ENCODE results near the gene WFIKKN1. TPM values are rescaled to one million over a fixed set of nuclear protein-coding genes. Genes with fewer than 3 reads are reported as not detected.

WFIKKN1 gene
- total RNA-seq, 1 experiment from 2014 or later = 0.47 TPM

DNA sequence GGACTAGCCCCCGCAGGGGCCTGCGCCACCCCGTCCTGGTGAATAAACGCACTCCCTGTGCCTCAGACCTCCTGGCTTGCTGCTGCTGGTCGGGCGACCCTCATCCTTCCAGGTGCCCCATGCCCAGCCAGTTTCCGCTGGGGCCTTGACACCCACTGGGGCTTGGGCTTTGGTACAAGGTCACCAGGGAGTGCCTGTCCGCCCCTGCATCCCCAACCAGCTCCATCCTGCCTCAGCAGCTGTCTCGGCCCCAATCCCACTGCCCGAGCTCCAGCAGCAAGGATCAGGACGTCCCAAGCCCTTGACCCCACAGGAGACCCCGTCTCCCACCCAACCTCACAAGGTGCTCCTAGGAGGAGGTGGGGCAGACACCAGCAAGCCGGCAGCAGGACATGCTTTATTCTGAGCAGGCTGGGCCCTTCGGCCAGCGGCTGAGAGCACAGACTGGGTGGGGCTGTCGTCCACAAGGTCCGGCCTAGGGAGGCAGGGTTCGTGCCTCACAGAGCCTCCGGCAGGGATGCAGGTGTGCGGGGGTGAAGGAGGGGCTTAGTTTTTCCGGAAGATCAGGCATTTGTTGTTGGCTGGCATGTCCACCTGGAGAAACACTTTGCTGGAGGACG, 3.4 kb downstream of the WFIKKN1 start:
- no peak overlapping the region for H3K4me3 ChIP-seq (replicated peaks in 1 of 2; ENCODE audit: low read depth in 1 of 2, low read length in 2 of 2)
- POLR2A ChIA-PET = no interaction called here
- H3K9me2 ChIP-seq (ENCODE audit: insufficient read depth) = no peaks in the 10 kb centered on the region
- no peak overlapping the region; the same call in 1 of the 2 replicates for H3K27ac ChIP-seq (ENCODE audit: low read depth, low read length)
- no peaks in the 10 kb centered on the region for H4K20me1 ChIP-seq (ENCODE audit: insufficient read depth)
- no peak overlapping the region for H3K4me2 ChIP-seq (ENCODE audit: low read length)
- H3K36me3 ChIP-seq (ENCODE audit: control insufficient read depth in 1 of 2, insufficient read depth in 2 of 2, low read length in 2 of 2) = no peaks in the 10 kb centered on the region
- TSS peak; percentile 61 for BruUV-seq (replicated peaks)
- no peaks in the 10 kb centered on the region for H3K9me3 ChIP-seq (ENCODE audit: control insufficient read depth in 1 of 2, insufficient read depth in 1 of 2, low read depth in 1 of 2, low read length in 2 of 2)
- CTCF ChIA-PET = no interaction called here
- no peak overlapping the region for H2AFZ ChIP-seq (ENCODE audit: low read depth, low read length, poor library complexity, severe bottlenecking)
- no peak for DNase-seq (ENCODE audit: low read depth, low spot score)
- H3K79me2 ChIP-seq (ENCODE audit: insufficient read depth, low read length) = peaks cover 15% of the 10 kb centered on the region; the same call in 1 of the 2 replicates
- no peaks in the 10 kb centered on the region for H3K27me3 ChIP-seq (ENCODE audit: insufficient read depth, low read length)
- peaks cover 3 to 21% of the 10 kb centered on the region in 2 experiments; a peak in 3 of 4 replicates for H3K4me1 ChIP-seq (ENCODE audit: control insufficient read depth in 1 of 2, insufficient read depth in 2 of 2, low read length in 2 of 2)
- RAD21 ChIA-PET (ENCODE audit: low non-redundant PET in 1 of 2, low total read pairs in 2 of 2, uncharacterized antibody in 2 of 2, unreplicated experiment in 2 of 2) = no interaction called here
- no peak for ATAC-seq
- no peak overlapping the region for H3K9ac ChIP-seq (ENCODE audit: low read length)
- TF ChIP-seq CEBPB (IDR thresholded peaks at IDR 0.05; ENCODE audit: low read depth) (no peak), EZH2 (IDR thresholded peaks at IDR 0.05) (no peak), RAD21 (IDR thresholded peaks at IDR 0.05; ENCODE audit: low read depth) (no peak)
- intact Hi-C loops (cut with micrococcal nuclease) = no loop called here

DNA sequence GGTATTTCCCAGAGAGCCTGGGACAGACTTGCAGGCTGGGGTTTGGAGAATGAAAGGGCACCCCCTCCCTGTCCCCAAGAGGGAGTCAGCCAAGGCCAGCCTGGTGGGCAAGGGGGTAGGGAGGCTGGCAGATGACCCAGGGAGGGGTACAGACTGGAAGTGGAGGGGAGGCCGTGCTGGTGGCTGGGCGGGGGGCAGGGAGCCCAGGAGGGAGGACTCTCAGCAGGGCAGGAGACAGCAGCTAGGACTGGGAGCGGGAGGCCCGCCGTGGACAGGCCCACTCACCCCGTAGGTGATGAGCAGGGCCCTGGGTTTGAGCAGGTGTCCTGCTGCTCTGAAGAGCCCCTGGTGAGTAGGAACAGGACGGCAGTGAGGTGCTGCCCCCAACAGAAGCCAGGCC, 4.2 kb downstream of the WFIKKN1 start:
- peak overlapping the region; percentile 81 for H3K9ac ChIP-seq (ENCODE audit: low read length)
- ChIA-PET CTCF (no interaction called here), RAD21 (ENCODE audit: low non-redundant PET in 1 of 2, low total read pairs in 2 of 2, uncharacterized antibody in 2 of 2, unreplicated experiment in 2 of 2) (no interaction called here), POLR2A (no interaction called here)
- peak overlapping the region; percentile 72; the same call in 1 of the 2 replicates for H3K27ac ChIP-seq (ENCODE audit: low read depth, low read length)
- no peak overlapping the region for H2AFZ ChIP-seq (ENCODE audit: low read depth, low read length, poor library complexity, severe bottlenecking)
- intact Hi-C loops (cut with micrococcal nuclease) = no loop called here
- BruUV-seq (replicated peaks) = no TSS peak
- H3K79me2 ChIP-seq (ENCODE audit: insufficient read depth, low read length) = peaks cover 15% of the 10 kb centered on the region; the same call in 1 of the 2 replicates
- ATAC-seq (no peak), DNase-seq (ENCODE audit: low read depth, low spot score) (no peak)
- no peaks in the 10 kb centered on the region for H3K9me2 ChIP-seq (ENCODE audit: insufficient read depth)
- peaks cover 3 to 21% of the 10 kb centered on the region in 2 experiments; a peak in 3 of 4 replicates for H3K4me1 ChIP-seq (ENCODE audit: control insufficient read depth in 1 of 2, insufficient read depth in 2 of 2, low read length in 2 of 2)
- peak overlapping the region; percentile 61 to 67 for H3K4me3 ChIP-seq (replicated peaks in 1 of 2; ENCODE audit: low read depth in 1 of 2, low read length in 2 of 2)
- no peaks in the 10 kb centered on the region for H3K36me3 ChIP-seq (ENCODE audit: control insufficient read depth in 1 of 2, insufficient read depth in 2 of 2, low read length in 2 of 2)
- H3K4me2 ChIP-seq (ENCODE audit: low read length) = peak overlapping the region; percentile 76
- H3K27me3 ChIP-seq (ENCODE audit: insufficient read depth, low read length) = no peaks in the 10 kb centered on the region
- TF ChIP-seq ZNF274 (IDR thresholded peaks at IDR 0.05; ENCODE audit: low read depth, low read length) (no peak), EZH2phosphoT487 (IDR thresholded peaks at IDR 0.05; ENCODE audit: borderline replicate concordance) (no peak), CEBPB (IDR thresholded peaks at IDR 0.05; ENCODE audit: low read depth) (no peak), ZFX (IDR thresholded peaks at IDR 0.05) (no peak), SIN3A (IDR thresholded peaks at IDR 0.05; ENCODE audit: low read depth) (no peak), RAD21 (IDR thresholded peaks at IDR 0.05; ENCODE audit: low read depth) (no peak), EZH2 (IDR thresholded peaks at IDR 0.05) (no peak), JUND (IDR thresholded peaks at IDR 0.05) (no peak), ELF1 (IDR thresholded peaks at IDR 0.05; ENCODE audit: borderline replicate concordance, low read depth) (no peak), CBX3 (IDR thresholded peaks at IDR 0.05; ENCODE audit: low read depth) (no peak), SP1 (IDR thresholded peaks at IDR 0.05; ENCODE audit: low read depth) (no peak), SRF (IDR thresholded peaks at IDR 0.05; ENCODE audit: low read depth) (no peak)
- TF ChIP-seq, protein P1, sequence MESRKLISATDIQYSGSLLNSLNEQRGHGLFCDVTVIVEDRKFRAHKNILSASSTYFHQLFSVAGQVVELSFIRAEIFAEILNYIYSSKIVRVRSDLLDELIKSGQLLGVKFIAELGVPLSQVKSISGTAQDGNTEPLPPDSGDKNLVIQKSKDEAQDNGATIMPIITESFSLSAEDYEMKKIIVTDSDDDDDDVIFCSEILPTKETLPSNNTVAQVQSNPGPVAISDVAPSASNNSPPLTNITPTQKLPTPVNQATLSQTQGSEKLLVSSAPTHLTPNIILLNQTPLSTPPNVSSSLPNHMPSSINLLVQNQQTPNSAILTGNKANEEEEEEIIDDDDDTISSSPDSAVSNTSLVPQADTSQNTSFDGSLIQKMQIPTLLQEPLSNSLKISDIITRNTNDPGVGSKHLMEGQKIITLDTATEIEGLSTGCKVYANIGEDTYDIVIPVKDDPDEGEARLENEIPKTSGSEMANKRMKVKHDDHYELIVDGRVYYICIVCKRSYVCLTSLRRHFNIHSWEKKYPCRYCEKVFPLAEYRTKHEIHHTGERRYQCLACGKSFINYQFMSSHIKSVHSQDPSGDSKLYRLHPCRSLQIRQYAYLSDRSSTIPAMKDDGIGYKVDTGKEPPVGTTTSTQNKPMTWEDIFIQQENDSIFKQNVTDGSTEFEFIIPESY (IDR thresholded peaks at IDR 0.05; ENCODE audit: extremely low read depth, insufficient replicate concordance, low read length) = no peak
- TF ChIP-seq, protein P2, sequence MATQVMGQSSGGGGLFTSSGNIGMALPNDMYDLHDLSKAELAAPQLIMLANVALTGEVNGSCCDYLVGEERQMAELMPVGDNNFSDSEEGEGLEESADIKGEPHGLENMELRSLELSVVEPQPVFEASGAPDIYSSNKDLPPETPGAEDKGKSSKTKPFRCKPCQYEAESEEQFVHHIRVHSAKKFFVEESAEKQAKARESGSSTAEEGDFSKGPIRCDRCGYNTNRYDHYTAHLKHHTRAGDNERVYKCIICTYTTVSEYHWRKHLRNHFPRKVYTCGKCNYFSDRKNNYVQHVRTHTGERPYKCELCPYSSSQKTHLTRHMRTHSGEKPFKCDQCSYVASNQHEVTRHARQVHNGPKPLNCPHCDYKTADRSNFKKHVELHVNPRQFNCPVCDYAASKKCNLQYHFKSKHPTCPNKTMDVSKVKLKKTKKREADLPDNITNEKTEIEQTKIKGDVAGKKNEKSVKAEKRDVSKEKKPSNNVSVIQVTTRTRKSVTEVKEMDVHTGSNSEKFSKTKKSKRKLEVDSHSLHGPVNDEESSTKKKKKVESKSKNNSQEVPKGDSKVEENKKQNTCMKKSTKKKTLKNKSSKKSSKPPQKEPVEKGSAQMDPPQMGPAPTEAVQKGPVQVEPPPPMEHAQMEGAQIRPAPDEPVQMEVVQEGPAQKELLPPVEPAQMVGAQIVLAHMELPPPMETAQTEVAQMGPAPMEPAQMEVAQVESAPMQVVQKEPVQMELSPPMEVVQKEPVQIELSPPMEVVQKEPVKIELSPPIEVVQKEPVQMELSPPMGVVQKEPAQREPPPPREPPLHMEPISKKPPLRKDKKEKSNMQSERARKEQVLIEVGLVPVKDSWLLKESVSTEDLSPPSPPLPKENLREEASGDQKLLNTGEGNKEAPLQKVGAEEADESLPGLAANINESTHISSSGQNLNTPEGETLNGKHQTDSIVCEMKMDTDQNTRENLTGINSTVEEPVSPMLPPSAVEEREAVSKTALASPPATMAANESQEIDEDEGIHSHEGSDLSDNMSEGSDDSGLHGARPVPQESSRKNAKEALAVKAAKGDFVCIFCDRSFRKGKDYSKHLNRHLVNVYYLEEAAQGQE (IDR thresholded peaks at IDR 0.05; ENCODE audit: low read depth) = no peak
- TF ChIP-seq, protein P3, sequence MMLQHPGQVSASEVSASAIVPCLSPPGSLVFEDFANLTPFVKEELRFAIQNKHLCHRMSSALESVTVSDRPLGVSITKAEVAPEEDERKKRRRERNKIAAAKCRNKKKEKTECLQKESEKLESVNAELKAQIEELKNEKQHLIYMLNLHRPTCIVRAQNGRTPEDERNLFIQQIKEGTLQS (IDR thresholded peaks at IDR 0.05) = no peak
- TF ChIP-seq, protein P4, sequence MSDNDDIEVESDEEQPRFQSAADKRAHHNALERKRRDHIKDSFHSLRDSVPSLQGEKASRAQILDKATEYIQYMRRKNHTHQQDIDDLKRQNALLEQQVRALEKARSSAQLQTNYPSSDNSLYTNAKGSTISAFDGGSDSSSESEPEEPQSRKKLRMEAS (IDR thresholded peaks at IDR 0.05) = no peak
- H4K20me1 ChIP-seq (ENCODE audit: insufficient read depth) = no peaks in the 10 kb centered on the region
- no peaks in the 10 kb centered on the region for H3K9me3 ChIP-seq (ENCODE audit: control insufficient read depth in 1 of 2, insufficient read depth in 1 of 2, low read depth in 1 of 2, low read length in 2 of 2)
